Skin of body (tissue), 2 donors: Measurements from ENCODE around the gene SEZ6L. TPM values are rescaled to one million over a fixed set of nuclear protein-coding genes. Genes with fewer than 3 reads are reported as not detected.

Experiments
- DNase-seq: peaks from one replicate; lab custom pipeline; 2025; lab: John Stamatoyannopoulos, UW
- total RNA-seq: library from RNA; depleted of rRNA; stranded (reverse); fragments of >200 nt; gene quantifications from one replicate; pipeline ENCODE4 v1.2.3, GENCODE V29; 2014

SEZ6L gene
- total RNA-seq, 1 donor from 2014 or later = 3.4 TPM

DNA sequence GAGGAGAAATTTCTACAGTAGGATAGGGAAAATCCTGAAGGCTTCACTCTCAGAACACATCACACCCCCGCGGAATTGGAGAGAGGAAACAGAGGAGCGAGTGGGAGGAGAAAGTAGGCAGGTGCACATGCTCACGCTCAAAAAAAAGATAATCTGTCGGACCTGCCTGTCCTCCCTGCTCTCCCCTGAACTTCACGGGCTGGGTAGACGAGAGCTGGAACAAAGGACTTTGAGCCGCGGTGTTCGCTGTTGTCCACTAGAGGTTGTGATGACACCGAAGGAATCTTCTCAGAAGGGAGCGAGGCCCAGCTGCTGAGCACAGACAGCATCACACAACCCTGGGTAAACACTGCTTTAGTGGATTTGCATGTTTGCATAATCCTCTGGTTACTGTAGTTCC is 5.0 kb downstream of the SEZ6L start:
- no peak for DNase-seq

DNA sequence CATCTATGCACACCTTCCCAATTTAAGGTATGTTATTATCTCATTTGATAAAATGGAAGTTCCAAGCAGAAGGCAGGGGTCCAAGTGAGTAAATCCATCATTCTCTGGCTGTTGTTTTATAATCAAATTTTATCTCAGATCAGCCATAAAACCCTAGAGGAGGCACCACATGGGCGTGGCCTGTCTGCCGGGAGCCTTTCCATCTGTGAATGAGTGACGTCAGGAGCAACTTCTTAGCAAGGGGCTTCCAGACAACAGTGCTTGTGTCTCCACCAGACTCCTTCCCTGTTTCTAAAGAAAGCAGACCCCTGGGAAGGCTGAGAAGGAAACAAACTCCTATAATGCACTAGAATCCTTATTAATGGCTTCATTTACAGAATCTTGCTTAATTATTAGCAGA is 13.5 kb downstream of the SEZ6L start:
- no peak for DNase-seq

DNA sequence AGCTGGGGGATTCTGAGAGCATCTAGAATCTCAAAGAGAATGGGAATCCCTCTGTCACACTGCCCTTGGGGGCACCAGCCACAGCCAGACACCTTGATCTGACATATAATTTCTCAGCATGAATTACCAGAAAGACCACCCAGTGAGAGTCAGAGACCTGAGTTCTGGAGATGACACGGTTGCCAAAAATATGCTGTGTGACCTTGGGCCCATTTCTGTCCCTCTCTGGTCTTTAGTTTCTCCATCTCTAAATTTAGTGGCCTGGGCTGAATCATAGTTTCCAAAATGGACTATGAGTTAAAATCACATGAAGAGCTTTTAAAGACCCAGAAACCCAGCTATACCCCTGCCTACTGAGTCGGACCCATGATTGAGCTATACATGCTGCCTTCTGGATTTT is 15.9 kb downstream of the SEZ6L start:
- DNase-seq = no peak

DNA sequence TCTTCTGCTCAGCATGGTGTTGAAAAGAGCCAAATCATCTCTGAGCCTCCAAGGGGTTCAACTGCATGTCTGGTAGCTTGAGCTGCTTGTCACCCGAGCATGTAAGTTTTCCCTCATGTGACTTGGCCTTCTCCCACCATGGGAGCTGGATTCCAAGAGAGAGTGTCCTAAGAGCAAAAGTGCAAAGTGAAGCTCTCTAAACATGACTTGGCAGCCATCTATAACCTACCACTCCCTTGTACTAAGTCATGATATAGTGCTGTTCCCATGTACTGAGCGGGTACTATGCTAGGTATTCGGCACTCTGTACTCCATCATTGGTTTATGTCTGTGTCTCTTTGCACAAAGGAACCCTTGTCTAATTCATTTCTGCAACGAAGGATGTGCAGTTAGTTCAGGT is 19.1 kb downstream of the SEZ6L start:
- DNase-seq = no peak

DNA sequence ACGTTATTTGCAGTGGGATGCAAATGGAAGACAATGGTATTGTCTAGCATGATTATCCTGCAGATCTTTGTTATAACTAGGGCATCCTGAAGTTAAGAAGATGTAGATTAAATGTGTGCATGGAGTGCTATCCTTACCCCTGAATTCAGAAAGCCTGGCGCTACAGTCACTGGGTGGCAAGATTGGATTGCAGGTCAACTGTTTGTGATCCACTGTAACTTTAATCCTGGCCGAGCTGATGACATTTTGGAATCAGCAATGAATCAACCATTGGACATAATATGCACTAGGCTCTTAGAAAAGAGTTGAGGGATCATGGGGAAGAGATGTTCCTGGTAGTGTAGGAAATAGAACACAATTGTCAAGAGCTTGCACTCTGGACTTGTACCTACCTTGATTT is 25.1 kb downstream of the SEZ6L start:
- no peak for DNase-seq

DNA sequence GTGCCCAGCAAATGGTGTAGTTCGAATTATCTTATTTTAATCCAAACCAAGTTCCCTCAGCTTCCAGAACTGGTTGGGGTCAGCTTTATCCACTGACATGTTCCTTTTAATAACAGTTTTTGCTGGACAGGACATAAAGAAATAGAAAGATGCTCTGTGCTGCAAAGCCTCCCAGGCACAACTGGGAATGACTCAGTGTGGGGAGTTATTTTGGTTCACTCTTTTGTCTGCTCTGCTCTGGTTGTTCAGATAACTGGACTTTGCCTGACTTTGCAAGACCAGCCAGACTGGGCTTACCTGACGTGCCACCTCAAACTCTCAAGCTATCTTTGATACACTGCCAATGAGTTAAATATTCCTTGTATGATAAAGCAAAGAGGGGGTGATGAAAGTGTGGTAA is 25.6 kb downstream of the SEZ6L start:
- DNase-seq = no peak

DNA sequence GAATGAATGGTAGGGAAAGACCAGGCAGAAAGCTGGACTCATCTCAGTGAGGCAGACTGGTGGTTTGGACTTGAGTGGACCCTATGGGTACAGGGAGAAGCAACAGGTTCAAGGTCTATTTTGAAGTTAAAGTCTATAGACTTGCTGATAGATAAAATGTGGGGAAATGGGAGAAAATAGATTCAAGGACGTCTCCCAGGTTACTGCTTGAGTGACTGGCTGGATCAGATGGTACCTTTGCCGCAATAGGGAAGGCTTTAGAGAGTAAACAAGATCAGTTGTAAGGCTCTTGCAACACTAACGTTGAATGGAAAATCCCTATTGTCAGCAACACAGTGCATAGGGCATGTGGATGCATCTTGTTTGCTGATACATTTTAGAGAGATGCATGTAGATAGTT is 27.4 kb downstream of the SEZ6L start:
- no peak for DNase-seq

DNA sequence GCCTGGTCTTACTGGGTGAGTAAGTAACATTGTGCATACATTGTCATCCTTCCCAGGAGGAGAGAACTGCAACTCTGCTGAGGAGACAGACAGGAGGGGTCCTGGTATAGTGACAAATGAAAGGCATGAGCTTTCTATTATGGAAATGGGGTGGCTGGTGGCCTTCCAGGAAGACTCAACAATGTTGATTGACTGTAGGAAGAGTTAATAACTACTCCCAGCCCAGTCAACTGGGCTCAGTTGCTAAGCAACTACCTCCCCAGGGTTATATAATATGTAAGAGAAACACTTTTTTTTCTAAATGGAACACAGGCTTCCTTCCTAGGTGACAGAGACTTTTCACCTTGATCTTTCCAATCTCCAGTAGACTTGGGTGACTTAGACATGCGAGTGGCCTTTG is 28.2 kb downstream of the SEZ6L start:
- no peak for DNase-seq

DNA sequence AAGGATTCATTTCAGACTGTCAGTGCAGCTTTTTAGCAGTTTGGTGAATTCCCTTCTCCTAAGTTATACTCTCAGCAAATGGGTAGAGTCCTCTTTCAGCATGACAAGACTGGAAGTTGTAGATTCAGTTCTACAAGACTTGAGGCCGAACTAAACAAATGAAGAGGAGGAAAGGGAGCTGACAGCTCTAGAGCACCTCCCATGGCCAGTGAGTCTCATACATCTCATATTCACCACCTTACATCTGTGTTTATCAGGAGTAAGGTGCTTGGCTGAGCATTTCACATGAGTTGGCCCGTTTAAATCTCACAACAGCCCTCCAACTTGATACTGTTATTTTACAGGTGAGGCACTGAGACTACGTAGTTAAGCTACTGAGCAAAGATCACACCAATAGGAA is 30.4 kb downstream of the SEZ6L start:
- DNase-seq = no peak

DNA sequence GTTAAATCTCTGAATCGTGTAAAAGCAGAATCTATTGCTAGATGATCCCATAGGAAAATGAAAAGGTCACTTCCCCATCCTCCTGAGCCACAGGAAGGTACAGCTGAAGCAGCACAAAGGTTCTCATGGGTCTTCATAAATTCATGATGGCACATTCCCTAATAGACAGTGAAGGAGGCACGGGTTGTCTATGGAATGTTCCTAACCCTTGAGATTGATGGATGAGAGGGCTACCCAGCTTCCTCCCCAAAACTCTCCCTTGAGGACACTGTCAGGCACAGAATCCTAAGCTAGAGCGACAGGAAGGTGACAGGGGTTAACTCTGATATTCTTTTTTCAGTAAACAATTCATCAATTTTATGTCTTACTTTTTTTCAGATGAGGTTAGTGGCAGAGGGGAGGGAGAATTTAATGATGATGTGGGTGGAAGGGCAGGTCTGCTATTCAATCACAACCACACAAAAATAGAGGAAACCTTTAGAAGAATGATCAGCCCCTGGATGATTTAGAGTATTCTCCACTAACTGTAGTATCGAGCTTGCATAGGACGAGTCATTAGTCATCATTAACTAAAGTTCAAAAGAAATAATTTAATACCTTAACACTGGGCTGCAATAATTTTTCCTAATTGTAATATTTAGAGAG is 33.1 kb downstream of the SEZ6L start:
- DNase-seq = no peak

DNA sequence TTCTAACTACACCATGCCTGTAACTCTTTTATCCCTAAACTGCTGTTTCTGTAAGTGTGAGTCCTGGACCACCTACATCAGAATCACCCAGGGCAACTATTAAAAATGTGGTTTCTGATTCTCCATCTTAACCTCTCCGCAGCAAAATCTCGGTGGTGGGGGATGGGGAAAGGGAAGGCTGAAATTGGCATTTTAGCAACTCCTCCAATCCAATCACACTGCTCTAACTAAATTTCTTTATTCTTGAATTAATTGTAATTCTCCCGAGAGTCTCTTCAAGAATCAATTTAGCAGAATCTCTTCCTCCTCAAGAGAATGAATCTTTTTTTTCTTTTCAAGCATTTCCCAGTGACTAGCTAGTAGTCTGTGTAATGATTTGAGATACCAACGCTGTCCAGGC is 36.2 kb downstream of the SEZ6L start:
- no peak for DNase-seq

DNA sequence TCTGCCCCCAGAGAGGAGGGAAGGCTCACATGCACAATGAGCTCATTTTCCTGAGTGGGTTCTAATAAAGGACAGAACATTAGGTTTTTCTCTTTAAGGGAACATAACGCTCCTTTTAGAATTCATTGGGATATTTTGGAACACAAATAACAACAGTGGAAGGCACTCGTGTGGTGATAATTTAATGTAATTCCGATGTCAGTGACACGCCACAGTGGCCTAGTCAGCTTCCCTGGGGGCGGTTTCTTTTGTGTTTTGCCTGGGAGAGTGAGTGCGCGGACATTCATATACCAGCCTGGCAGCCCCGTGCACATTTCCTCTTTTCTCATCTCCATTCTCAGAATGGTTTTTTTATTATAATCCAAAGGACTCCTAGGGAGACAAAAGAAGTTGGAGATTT is 41.1 kb downstream of the SEZ6L start:
- no peak for DNase-seq

DNA sequence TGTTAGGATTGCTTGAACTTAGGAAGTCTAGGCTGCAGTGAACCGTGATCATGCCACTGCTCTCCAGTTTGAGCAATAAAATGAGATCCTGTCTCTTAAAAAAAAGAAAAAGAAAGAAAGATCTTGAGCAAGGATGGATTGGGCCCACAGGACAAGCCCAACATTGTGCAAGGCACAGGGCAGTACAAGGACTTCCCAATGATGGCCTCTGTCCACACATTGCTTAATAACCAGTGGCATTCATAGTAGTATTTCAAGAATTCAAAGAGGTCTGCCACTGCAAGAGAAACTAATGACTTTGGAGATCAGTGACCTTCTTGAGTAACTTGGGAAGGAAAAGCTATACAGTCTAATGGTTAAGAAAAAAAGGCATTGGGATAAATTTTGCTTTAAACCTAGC is 44.6 kb downstream of the SEZ6L start:
- no peak for DNase-seq

DNA sequence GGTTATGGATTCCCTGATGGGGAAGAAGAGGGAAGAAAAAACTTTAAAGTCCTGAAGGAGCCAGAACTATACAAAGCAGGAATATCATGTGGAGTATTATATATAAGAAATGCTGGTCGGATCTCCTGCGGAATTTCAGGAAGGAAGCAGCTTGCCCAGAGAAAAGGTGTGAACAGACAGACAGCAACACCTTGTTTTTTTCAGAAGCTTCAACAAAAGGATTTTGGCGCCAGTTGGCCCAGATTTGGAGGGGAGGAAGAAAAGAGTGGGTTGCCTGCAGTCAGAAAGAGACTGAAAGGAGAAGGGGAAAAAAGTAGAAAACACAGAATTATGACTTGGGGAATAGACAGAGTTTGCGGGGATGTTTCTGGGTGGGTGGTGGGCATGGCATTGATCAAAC is 45.2 kb downstream of the SEZ6L start:
- DNase-seq = no peak

DNA sequence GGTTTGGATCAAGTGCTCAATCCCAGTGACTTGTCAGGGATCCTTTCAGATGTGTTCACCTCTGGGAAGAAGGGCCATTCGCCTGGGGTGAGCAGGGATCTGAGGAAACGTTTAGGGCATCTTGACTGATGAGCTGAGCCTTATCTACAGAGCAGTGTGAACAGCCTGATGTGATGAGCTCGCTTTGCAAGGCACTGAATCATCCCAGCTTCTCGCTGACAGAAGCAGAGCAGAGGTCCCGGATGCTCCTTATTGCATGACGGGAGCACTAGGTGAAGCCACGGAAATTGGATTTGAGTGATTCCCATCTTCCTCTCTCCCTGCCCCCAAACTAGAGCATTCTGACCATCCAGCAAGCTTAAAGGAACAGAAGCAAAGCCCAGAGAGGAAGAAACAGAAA is 46.5 kb downstream of the SEZ6L start:
- no peak for DNase-seq

DNA sequence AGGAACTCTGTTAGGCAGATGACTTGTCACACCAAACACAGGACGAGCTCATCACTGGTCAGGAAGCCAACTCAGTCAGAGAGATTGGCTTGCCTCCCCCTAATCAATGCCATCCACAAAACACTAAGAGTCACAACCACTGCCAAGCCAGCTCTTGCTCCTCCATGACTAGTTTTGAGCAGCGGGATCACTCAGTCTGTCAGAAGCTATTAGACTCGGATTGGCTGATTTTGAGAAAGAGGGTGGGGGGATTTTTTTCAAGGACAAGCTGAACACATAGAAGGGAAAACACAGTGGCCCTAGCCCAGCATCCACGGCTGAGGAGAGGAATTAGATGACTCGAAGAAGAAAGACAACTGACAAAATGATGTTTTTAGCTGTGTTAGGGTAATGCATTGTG is 55.9 kb downstream of the SEZ6L start:
- no peak for DNase-seq

DNA sequence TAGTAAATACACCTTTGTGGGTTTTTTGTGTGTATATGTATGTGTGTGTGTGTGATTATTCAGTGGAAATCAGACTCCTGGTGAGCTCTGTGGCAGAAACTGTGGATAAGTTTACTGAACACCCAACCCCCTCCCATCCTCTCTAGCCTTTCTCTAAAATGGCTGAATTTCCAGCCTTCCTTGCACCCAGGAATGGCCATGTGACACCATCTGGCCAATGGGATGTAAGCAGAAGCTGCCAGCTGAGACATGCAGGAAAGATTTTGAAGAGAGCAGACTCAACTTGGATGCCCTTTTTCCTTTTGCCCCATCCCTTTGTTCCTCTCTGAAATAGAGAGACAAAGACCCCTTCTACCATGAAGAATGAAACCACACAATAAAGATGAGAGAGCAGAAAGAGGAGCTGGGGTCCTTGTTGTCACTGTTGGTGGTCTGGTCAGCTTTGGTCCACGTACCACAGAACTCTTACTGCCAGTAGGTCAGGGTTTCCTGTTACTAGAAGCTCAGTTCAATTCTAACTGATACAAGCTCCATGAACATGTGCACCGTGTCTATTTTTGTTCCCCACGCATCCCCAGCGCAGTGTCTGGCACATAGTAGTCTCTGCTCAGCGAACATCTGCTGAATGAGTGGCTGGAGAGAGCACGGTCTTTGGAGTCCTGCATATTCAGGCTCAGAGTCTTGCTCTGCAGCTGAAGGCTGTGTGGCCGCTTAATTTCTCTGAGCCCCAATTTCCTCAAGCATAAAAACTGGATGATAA is 57.5 kb downstream of the SEZ6L start:
- DNase-seq = no peak

DNA sequence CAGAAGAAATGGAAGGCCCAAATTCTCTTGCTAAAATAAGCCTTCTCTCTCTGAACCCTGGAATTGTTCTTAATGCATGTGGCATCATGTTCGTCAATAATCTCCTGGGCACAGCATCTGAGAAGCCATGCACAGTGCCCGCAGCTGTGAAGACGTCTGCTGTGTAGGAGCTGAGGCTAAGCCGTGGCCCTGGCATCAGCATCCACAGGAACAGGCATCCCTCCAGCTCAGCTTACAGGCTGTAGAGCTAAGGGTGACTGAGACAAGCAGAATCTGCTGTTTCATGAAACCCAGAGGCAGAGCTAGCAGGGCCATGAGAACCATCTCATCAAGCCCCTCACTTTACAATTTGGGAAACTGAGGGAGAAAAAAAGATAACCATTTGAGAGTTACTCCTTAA is 60.6 kb downstream of the SEZ6L start:
- no peak for DNase-seq

DNA sequence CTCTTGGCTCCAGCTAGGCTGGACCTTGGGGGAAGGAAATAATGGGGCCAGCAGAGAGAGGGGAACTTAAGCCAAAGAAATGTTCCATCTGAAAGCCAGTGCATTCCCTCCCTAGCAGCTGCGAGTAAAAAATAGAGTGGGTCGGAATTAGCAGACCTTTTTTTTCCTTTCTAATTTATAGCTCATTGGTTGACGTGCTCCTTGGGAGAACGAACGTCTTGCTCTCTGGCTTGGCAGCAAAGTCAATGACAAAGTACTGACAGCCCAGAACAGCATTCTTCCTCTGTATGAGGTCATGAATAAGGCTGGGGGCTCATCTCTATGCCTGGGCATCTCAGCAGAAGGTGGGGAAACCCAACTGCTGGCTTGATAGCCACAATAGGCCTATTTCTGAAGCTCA is 65.0 kb downstream of the SEZ6L start:
- DNase-seq = no peak

DNA sequence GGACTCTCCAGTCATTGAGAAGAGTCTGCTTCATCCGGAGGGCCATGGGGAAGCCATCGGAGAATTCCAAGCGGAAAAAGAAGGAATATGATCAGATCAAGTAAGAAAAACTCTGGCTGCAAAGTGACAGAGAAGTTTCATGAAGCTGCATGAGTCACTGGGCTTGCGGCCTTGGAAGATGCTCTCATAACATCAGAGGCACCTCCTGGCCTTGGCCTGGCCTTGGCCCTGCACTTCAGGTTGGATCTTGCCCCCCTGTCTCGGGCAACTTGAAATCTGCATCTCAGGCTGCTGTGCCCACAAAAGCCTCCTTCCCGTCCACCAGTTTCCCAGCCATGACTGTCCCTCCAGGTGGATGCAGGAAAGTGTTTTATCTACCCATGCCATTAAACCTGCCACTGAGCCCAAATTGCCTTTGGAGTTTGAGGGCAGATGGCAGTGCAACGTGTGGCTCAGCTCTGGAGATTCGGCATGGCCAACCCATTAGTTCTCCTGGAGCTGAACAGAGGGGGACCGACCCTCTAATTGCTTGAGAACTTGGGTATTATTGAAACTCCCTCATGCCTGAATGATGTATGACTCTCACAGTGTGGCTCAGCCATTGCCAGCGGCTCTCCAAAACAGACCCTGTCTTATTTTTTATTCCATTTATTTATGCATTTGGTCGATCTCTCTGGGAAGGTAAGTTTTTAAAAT is 66.7 kb downstream of the SEZ6L start:
- no peak for DNase-seq

DNA sequence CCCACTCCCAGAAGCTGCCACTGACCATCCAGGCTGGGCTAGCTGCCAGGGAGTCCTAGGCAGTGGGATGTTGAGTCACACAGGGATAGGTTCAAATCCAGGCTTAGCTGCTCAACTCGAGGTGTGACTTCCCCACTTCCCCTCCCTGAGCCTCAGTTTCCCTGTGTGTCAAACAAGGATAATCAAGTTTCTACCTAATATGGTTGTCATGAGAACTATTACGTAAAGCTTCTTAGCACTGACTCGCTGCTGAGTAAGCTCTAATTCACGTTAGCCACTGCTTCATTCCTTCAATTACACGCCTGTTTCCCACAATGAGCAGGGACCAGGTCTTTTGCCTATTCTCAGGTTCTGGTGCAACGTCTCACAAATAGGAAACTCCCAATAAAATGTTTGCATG is 67.7 kb downstream of the SEZ6L start:
- DNase-seq = no peak

DNA sequence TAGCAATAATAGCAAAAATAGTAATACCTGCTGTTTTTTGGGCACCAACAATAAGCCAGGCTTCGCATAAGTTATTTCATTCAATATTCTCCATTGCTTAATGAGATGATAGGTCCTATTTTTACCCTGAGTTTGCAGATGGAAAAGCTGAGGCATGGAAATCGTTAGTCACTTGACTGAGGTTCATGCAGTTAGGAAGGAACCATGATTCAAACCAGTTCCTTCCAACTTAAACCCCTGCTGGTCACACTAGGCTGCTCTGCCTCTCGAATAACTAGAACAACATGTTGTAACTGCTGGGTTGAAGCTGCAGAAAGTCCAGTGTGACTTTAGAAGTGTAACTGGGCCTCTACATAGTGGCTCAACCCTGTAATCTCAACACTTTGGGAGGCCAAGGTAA is 69.3 kb downstream of the SEZ6L start:
- DNase-seq = no peak

DNA sequence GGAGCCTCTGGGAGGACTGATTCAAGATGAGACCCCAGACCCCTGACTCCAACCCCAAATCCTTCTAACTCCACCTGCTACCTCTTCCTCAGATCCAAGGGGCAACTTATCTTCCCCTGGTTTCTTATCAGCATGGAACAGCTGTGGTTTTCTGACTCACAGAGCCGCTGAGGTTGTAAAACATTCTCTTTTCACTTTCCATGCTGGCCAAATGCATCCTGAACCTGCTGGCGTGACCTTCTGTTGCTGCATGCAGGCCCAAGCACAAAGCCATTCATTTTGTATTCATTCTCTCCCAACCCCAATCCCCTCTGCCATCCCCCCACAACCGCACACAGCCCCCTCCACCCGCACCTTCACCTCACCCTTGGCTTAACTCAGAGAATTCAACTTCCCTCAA is 70.3 kb downstream of the SEZ6L start:
- DNase-seq = no peak
